Stimulated activated CD4-positive, alpha-beta T cell treated with anti-CD3 and anti-CD28 coated beads, Interleukin-1b, Interleukin-23, amount 100 ng/mL, for 24 hours (primary cell): Measurements from ENCODE around the gene LRRC25.
A peak's percentile ranks its signal among the peaks of the same experiment; 100 is the strongest.
"Not testable (repeated sequence)": the region's sequence is repeated elsewhere in the genome, so short reads cannot be mapped to it uniquely, and the experiment has no call there.

Experiments used
- DNase-seq, 4 experiments: peaks; one replicate each; pipeline ENCODE4 v3.0.0-alpha.2; 2020; ENCODE audit warnings: low read depth in 4 of 4, low spot score in 1 of 4

LRRC25 gene

GRCh38 chr19:18380843-18381242, 16.6 kb downstream of the LRRC25 start:
- DNase-seq: no peak

- DNase-seq: no peak
Measured at GRCh38 chr19:18379803-18380747, 17.3 kb downstream of the LRRC25 start.

- no peak for DNase-seq
Measured at GRCh38 chr19:18377026-18377425, 20.4 kb downstream of the LRRC25 start.

- peak in 1 of 4 experiments; percentile 17 for DNase-seq
Measured at GRCh38 chr19:18373892-18374629, 23.4 kb downstream of the LRRC25 start.

- no peak for DNase-seq
Measured at GRCh38 chr19:18373407-18373891, 24.0 kb downstream of the LRRC25 start.

GRCh38 chr19:18368504-18369222, 28.8 kb downstream of the LRRC25 start:
- DNase-seq: no peak

- no peak for DNase-seq
Measured at GRCh38 chr19:18366021-18366435, 31.4 kb downstream of the LRRC25 start.

GRCh38 chr19:18364826-18365528, 32.4 kb downstream of the LRRC25 start:
- DNase-seq: no peak

GRCh38 chr19:18364277-18364825, 33.1 kb downstream of the LRRC25 start:
- DNase-seq: not testable (repeated sequence)

GRCh38 chr19:18363787-18364186, 33.6 kb downstream of the LRRC25 start:
- no peak for DNase-seq

GRCh38 chr19:18362934-18363542, 34.4 kb downstream of the LRRC25 start:
- DNase-seq: no peak

GRCh38 chr19:18361646-18362045, 35.8 kb downstream of the LRRC25 start:
- DNase-seq: no peak

GRCh38 chr19:18357041-18357440, 40.4 kb downstream of the LRRC25 start:
- no peak for DNase-seq

GRCh38 chr19:18354743-18355142, 42.7 kb downstream of the LRRC25 start:
- DNase-seq: not testable (repeated sequence)

GRCh38 chr19:18353378-18354005, 43.9 kb downstream of the LRRC25 start:
- no peak for DNase-seq

GRCh38 chr19:18351544-18351943, 45.9 kb downstream of the LRRC25 start:
- DNase-seq: no peak

- DNase-seq: no peak
Measured at GRCh38 chr19:18350490-18350889, 46.9 kb downstream of the LRRC25 start.

GRCh38 chr19:18349524-18350128, 47.8 kb downstream of the LRRC25 start:
- DNase-seq: peak in 1 of 4 experiments; percentile 28

GRCh38 chr19:18348818-18349339, 48.5 kb downstream of the LRRC25 start:
- DNase-seq: not testable (repeated sequence)
